Measurements from ENCODE around the gene NPEPPS. TPM values are rescaled to one million over a fixed set of nuclear protein-coding genes. Genes with fewer than 3 reads are reported as not detected.

NPEPPS gene
- total RNA-seq, 4 donors from 2014 or later: 119 to 237 (median 170) TPM

GRCh38 chr17:47669081-47669480 is 138.2 kb downstream of the NPEPPS start:
- H3K4me1 ChIP-seq: no peaks in the 10 kb centered on the region
- no peak overlapping the region for H3K27ac ChIP-seq
- no peaks in the 10 kb centered on the region for H3K9me3 ChIP-seq
- H3K27me3 ChIP-seq: no peaks in the 10 kb centered on the region
- intact Hi-C loops (cut with DNase I; ENCODE audit: low total_unique reads) (no loop called here), in situ Hi-C loops (cut with MboI; ENCODE audit: low pct_ligation_motif_present in 1 of 4, low pct_unique_long_range_greater_than_20kb in 1 of 4, low sequenced_read_pairs in 3 of 4) (no loop called here)
- DNase-seq: no peak
- peaks cover 0 to 93% (median 48%) of the 10 kb centered on the region in 4 donors for H3K36me3 ChIP-seq
- no peak overlapping the region for H3K4me3 ChIP-seq
- 92 to 93% methylated on average over 2 to 4 of the region's 4 CpGs for WGBS, 2 donors (ENCODE audit: low coverage in 1 of 2)
- no peak for TF ChIP-seq CTCF (IDR thresholded peaks at IDR 0.05)

- Histone ChIP-seq H3K9me3 (no peaks in the 10 kb centered on the region), H3K36me3 (peaks cover 0 to 97% (median 52%) of the 10 kb centered on the region in 4 donors), H3K4me1 (no peaks in the 10 kb centered on the region), H3K27me3 (no peaks in the 10 kb centered on the region), H3K27ac (no peak overlapping the region), H3K4me3 (no peak overlapping the region)
- no peak for TF ChIP-seq POLR2AphosphoS5 (IDR thresholded peaks at IDR 0.05)
- no peak for TF ChIP-seq POLR2A (IDR thresholded peaks at IDR 0.05)
- no peak for TF ChIP-seq EP300 (IDR thresholded peaks at IDR 0.05; ENCODE audit: low read depth)
- TF ChIP-seq CTCF (IDR thresholded peaks at IDR 0.05): no peak
- intact Hi-C loops (cut with DNase I; ENCODE audit: low total_unique reads): no loop called here
- WGBS, 2 donors (ENCODE audit: low coverage in 1 of 2): 0 to 28% methylated on average over 1 of the region's 1 CpG
- in situ Hi-C loops (cut with MboI; ENCODE audit: low pct_ligation_motif_present in 1 of 4, low pct_unique_long_range_greater_than_20kb in 1 of 4, low sequenced_read_pairs in 3 of 4): no loop called here
- DNase-seq: no peak
Observed at GRCh38 chr17:47670064-47670463, 139.2 kb downstream of the NPEPPS start.

Small RNA genes lying within 50 kb of the gene (small RNA-seq; reads per million reads assigned to genes)
- 0 reads per million in 4 donors for gene RF00019

Other genes starting within 250 kb of the NPEPPS start
- gene EFCAB13, start 207.2 kb upstream of the NPEPPS start, total RNA-seq: 10 to 100 TPM in 1 of 4 donors, 1 to 10 TPM in 3; 6.0 to 12.7 (median 8.1) TPM
- 100 to 1,000 TPM in 3 of 4 donors, 10 to 100 TPM in 1; 39.2 to 176 (median 133) TPM for gene KPNB1, start 118.8 kb downstream of the NPEPPS start, total RNA-seq
- 1 to 10 TPM; 1.8 to 6.4 (median 4.4) TPM for gene TBKBP1, start 163.1 kb downstream of the NPEPPS start, total RNA-seq
- 10 to 100 TPM in 1 of 4 donors, 1 to 10 TPM in 1, under 1 TPM in 1, not detected in 1; 0.27 to 18.3 (median 4.9) TPM for gene TBX21, start 202.1 kb downstream of the NPEPPS start, total RNA-seq